ENCODE results near the gene CPA1.

The CPA1 gene

DNA sequence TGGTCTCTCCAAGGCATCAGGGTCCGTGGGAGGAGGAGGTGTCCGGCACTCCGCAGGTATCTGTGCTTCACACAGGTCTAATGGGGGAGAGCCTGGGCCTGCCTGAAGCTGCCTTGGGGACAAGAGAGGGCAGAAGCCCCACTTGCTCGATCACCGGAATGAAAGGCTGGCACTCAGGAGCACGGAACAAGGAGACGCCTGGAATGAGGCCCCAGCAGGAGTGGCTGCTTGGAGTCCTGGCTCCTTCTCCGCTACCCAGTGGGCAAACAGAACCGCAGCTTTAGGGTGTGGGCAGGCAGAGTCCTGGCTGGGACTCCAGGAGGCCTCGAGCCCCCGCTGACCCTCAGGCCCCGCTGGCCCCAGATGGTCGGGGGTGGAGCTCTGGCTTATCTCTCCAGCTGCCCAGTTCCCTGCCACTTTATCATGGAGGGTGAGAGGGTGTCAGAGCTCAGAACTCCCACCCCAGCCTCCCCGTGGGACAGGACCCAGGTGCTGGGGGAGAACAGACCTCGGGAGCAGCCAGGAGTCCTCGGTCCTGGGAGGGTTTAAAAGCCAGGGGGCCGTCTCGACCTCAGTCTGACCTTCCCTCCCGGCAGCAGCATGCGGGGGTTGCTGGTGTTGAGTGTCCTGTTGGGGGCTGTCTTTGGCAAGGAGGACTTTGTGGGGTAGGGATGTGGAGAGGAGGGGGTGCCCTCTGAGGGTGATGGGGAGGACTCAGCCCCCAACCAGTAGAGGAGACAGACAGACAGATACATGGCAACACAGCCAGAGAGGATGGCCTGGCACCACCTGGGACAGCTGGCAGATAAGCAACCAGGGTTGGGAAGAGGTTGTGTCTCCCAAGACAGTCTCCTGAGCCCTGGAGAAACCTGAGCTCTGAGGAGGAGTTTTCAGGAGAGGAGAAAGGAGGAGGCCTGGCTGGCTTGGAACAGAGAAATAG lies at the start of gene CPA1:
Gene CPA1 (plus strand): TSS at position 574 of the 940 bp plus-strand sequence. CDS start 27 bp downstream, at position 601.
- no peak for DNase-seq

DNA sequence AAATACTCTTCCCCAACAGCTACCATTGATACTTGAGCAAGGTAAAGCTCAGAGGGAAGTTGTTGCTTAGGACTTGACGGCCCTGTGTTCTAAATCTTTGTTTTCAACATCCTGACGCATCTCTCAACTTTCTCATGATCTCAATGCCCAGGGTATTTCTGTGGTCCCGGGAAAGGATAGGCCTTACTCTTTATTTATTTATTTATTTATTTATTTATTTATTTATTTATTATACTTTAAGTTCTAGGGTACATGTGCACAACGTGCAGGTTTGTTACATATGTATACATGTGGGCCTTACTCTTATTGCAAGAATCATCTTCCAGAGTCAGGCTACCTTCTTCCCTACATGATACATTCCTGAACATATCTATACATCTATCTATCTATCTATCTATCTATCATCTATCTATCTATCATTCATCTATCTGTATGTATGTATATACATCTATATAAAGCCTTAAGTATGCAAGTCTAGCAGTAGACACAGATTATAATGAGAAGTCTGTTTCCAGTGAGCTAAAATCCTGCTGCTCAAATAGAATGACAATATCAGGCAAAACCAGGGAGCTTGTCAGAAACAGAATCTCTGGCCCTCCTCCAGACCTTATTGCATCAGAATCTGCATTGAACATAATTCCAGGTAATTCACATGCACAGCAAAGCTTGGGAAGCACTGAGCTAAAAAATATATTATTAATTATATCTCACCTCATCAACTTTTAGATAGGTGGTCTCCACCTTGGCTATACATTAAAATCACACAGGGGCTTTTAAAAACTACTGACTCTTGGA lies 47.8 kb upstream of the CPA1 start:
- DNase-seq, result no peak

- DNase-seq, result no peak
Observed at GRCh38 chr7:130333832-130334231, 46.5 kb upstream of the CPA1 start.

DNA sequence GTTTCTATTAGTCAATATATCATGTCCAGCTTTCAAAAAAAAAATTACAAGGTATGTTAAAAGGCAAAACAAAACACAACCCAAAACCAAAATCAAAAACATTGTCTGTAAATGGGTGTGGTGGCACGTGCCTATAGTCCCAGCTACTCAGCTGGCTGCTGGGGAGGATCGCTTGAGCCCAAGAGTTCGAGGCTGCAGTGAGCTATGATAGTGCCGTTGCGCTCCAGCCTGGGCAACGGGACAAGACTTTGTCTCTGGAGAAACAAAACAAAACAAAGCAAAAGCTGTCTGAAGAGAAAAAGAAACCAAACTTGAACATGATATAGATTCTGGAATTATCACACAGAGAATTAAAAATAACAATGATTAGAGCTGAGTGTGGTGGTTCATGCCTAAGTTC lies 46.0 kb upstream of the CPA1 start:
- no peak for DNase-seq

DNA sequence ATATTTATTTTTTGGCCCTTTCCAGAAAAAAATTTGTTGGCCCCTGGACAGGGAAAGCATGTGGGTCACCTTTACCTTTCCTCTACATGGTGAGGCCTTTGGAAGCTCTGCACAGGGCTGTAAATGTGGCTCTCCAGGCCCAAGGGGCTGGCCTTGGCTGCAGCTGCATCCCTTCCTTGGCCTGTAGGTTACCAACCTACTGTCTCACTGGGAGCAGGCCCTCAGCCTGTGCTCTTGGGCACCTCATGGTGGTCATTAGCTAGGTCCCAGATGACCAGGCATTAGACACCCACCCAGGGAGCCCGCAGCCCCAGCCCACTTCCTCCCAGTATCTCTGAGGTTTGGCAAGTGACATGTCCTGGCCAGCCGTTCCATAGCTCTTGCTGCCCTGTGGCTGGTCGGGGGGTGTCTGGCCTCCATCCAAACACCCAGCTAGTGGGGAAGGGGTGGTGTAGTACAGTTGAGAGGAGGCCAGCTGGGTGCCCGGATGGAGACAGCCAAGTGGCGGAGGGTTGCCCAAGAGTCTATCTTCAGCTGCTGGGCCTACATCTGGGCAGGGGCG lies 42.8 kb upstream of the CPA1 start:
- no peak for DNase-seq

GRCh38 chr7:130338233-130338632 lies 42.1 kb upstream of the CPA1 start:
- no peak for DNase-seq

- no peak for DNase-seq
Observed at GRCh38 chr7:130341882-130342281, 38.4 kb upstream of the CPA1 start.

- DNase-seq, result no peak
Observed at GRCh38 chr7:130342701-130343380, 37.5 kb upstream of the CPA1 start.

DNA sequence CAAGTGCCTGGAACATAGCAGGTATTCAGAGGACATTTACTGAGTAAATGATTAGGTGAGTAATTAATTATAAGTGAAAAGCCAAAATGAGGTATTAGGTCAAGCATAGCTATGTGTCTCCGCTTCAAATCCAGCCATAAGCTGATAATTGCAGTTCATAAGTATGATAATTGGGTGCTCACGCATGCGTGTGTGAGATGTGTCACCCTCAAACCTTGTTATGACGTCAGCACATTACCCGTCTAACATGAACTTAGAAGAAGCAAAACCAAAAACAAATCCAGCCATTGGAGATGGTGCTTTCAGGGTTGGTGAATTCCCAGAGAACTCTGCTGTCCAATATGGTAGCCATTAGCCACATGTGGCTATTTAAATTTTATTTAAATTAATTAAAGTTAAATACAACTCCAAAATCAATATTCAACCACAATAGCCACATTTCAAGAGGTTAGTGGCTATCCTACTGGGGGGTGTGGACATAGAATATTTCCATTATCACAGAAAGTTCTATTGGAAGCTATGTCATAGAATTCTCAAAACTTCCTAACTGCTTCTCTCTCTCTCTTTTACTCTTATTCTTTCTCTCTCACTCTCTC lies 35.9 kb upstream of the CPA1 start, which contains the start of gene CPA5:
Gene CPA5 (plus strand): TSS at position 546 of the 596 bp plus-strand sequence. CDS start 1,670 bp downstream, outside the sequence.
- DNase-seq, result no peak

- DNase-seq, result no peak
Observed at GRCh38 chr7:130345136-130345535, 35.2 kb upstream of the CPA1 start.

DNA sequence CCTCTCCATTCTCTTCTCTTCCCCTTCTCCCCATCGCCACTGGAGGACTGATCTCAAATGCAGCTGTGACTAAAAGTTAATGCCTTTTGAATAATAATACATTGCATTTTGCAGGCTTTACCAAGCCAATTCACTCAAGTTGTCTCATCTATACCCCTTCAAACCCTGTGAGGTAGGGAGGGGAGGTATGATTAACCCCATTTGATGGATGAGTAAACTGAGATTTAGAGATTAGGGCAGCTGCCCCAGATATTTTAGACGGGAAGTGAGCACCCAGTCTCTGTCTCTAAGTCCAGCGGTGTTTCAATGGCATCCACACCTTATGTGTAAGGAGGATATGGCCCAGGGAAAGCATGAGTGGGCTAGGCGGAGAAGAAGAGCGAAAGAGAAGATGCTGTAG lies 34.6 kb upstream of the CPA1 start:
- no peak for DNase-seq

- no peak for DNase-seq
Observed at GRCh38 chr7:130346177-130346905, 34.0 kb upstream of the CPA1 start.

DNA sequence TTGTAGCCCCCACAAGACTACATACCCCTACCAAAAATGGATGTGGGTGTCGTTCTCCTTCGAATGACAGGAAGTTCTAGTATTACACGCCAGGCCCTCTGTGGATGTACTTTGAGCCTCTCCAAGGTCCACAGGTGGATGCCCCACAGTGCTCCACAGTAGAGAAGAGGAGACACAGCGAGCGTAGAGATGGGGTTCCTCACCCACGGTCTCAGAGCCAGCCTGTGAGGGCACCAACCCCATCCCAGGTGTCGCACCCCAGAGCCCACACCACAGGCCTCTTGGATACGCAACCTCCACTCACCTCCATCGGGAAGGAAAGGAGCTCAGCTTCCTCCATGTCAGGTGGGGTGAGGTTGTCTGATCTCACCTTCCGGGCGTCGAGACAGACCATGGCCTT lies 33.4 kb upstream of the CPA1 start:
- no peak for DNase-seq

GRCh38 chr7:130349911-130350782 lies 30.1 kb upstream of the CPA1 start:
- no peak for DNase-seq

DNA sequence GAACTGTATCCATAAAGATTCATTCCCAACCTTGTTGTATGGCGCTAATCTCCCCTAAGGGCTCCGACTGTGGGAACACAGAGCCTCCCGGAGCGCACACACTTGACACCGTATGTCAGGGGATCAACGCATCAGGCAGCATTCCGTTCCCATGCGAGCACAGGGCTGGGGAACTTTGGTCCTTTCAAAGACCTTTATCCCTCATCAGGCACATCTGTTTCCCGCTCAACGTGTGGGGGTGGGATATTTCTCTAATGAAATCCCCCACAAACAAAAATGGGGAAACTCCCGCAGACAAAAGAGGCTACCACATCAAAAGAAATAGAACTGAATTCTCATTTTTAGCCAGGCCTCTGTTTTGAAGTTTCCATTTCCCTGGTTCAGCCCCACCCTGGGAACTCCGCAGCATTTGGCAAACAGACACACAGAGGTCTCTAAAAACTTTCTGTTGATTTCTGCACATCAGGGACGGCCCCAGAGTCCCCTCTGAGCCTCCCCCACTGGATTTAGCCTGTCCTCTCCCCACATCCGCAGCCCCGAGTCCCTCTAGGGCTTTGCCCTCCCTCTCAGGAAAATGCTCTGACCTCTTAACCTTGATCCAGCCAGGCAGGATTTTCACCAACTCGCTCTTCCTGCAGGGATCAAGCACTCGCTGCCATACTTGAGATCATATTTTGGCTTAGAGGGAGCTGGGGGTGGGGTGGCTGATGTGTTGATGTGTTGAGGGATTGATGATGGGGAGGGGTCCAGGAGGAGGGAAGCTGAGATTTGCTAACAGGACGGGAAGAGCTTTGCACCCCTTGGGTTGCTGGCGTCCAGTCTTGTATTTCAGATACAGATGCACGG lies 29.1 kb upstream of the CPA1 start:
- DNase-seq, result no peak

- no peak for DNase-seq
Observed at GRCh38 chr7:130351791-130352090, 28.6 kb upstream of the CPA1 start.

DNA sequence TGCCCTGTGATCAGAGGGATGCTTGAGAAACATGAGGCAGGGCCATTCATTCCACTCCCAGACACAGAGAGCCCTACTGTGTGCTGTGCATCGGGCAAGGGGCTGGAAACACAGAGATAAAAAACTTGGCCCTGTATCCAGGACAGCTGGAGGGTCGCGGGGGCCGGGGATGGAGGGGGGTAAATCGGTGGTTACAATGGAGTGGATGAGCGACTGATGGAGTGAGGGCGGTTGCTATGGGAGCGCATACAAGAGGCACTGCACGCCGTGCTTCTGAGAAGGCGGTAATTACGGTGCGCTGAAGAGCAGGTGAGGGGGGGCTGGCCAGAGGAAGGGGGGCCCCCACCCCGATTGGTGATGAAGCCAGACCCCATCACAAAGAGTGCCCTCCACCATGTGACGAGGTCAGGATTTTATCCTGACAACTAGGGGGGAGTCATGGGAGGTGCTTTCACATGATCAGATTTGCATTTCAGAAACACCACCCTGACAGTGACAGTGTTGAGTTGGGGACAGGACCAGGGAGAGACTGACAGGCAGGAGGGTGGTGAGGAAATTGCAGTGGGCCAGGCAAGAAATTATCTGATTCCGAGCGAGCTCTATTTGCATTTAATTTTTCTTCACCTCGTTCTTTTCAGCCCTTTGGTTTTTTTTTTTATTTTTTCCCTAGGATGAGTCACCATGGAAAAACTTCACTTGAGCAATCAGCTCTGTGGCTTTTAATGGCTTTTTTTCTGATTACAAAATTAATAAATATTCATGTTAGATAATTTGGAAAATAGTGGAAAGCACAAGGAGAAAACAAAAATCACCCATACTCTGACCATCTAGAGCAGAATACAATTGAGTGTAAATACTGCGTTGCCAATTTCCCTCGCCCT lies 27.9 kb upstream of the CPA1 start:
- no peak for DNase-seq

- no peak for DNase-seq
Observed at GRCh38 chr7:130353196-130353595, 27.1 kb upstream of the CPA1 start.
